ENCODE data around the gene GRN.
"Not testable (repeated sequence)": the region's sequence is repeated elsewhere in the genome, so short reads cannot be mapped to it uniquely, and the experiment has no call there.

Gene GRN

GRCh38 chr17:44394112-44394511 is 49.0 kb downstream of the GRN start:
- not testable (repeated sequence) for H2BK120ac ChIP-seq (ENCODE audit: insufficient read depth, low read length, poor library complexity); DNase-seq; H3K18ac ChIP-seq (ENCODE audit: low read length); H3K27ac ChIP-seq (ENCODE audit: low read depth, low read length); H3K14ac ChIP-seq (ENCODE audit: low read length); H3K9ac ChIP-seq (ENCODE audit: low read length); H4K91ac ChIP-seq (ENCODE audit: low read depth, low read length); H3K4ac ChIP-seq (ENCODE audit: low read depth, low read length); H3K4me3 ChIP-seq (ENCODE audit: low read depth, low read length); H3K23ac ChIP-seq (ENCODE audit: low read length); H2AK5ac ChIP-seq (ENCODE audit: low read length); H3K9me3 ChIP-seq (ENCODE audit: insufficient read depth, low read depth, low read length); H3K79me1 ChIP-seq (ENCODE audit: low read length); H4K8ac ChIP-seq (ENCODE audit: low read depth, low read length); H3K79me2 ChIP-seq (ENCODE audit: control insufficient read depth, insufficient read depth, low read length, poor library complexity); H2BK12ac ChIP-seq (ENCODE audit: low read length); H4K12ac ChIP-seq (ENCODE audit: low read depth, low read length); H3K4me2 ChIP-seq (ENCODE audit: low read length); H3K27me3 ChIP-seq (ENCODE audit: insufficient read depth, low read length); H3K4me1 ChIP-seq (ENCODE audit: control insufficient read depth in 1 of 2, insufficient read depth in 2 of 2, low read length in 2 of 2); H2AFZ ChIP-seq (ENCODE audit: insufficient read depth, low read length, poor library complexity); H2BK5ac ChIP-seq (ENCODE audit: low read depth, low read length, poor library complexity)
- WGBS (ENCODE audit: extremely low coverage, insufficient coverage, insufficient read length) = no CpG with 5 or more reads among the region's 9 CpGs
- H3K36me3 ChIP-seq (ENCODE audit: control insufficient read depth in 1 of 2, insufficient read depth in 2 of 2, low read length in 2 of 2) = peaks cover 20 to 22% of the 10 kb centered on the region in 2 experiments

- no peak overlapping the region for H2BK5ac ChIP-seq (ENCODE audit: low read depth, low read length, poor library complexity)
- H2AK5ac ChIP-seq (ENCODE audit: low read length) = no peak overlapping the region
- no peaks in the 10 kb centered on the region for H3K4me1 ChIP-seq (ENCODE audit: control insufficient read depth in 1 of 2, insufficient read depth in 2 of 2, low read length in 2 of 2)
- H4K12ac ChIP-seq (ENCODE audit: low read depth, low read length) = no peak overlapping the region
- peaks cover 27 to 30% of the 10 kb centered on the region in 2 experiments for H3K36me3 ChIP-seq (ENCODE audit: control insufficient read depth in 1 of 2, insufficient read depth in 2 of 2, low read length in 2 of 2)
- H2AFZ ChIP-seq (ENCODE audit: insufficient read depth, low read length, poor library complexity) = no peak overlapping the region
- H3K79me1 ChIP-seq (ENCODE audit: low read length) = no peaks in the 10 kb centered on the region
- H3K4ac ChIP-seq (ENCODE audit: low read depth, low read length) = no peak overlapping the region
- H3K27ac ChIP-seq (ENCODE audit: low read depth, low read length) = no peak overlapping the region
- no peak overlapping the region for H3K18ac ChIP-seq (ENCODE audit: low read length)
- no peak overlapping the region for H3K23ac ChIP-seq (ENCODE audit: low read length)
- H2BK12ac ChIP-seq (ENCODE audit: low read length) = no peak overlapping the region
- H4K91ac ChIP-seq (ENCODE audit: low read depth, low read length) = no peak overlapping the region
- H4K8ac ChIP-seq (ENCODE audit: low read depth, low read length) = no peak overlapping the region
- H3K14ac ChIP-seq (ENCODE audit: low read length) = no peak overlapping the region
- no peak overlapping the region for H3K9ac ChIP-seq (ENCODE audit: low read length)
- H2BK120ac ChIP-seq (ENCODE audit: insufficient read depth, low read length, poor library complexity) = no peak overlapping the region
- no peaks in the 10 kb centered on the region for H3K27me3 ChIP-seq (ENCODE audit: insufficient read depth, low read length)
- no peak for DNase-seq
- WGBS (ENCODE audit: extremely low coverage, insufficient coverage, insufficient read length) = no CpG with 5 or more reads among the region's 2 CpGs
- H3K79me2 ChIP-seq (ENCODE audit: control insufficient read depth, insufficient read depth, low read length, poor library complexity) = no peaks in the 10 kb centered on the region
- H3K9me3 ChIP-seq (ENCODE audit: insufficient read depth, low read depth, low read length) = no peaks in the 10 kb centered on the region
- H3K4me2 ChIP-seq (ENCODE audit: low read length) = no peak overlapping the region
- no peak overlapping the region for H3K4me3 ChIP-seq (ENCODE audit: low read depth, low read length)
These were observed 49.7 kb downstream of the GRN start for GRCh38 chr17:44394833-44395232.

GRCh38 chr17:44396946-44397345 is 51.8 kb downstream of the GRN start:
- H3K23ac ChIP-seq (ENCODE audit: low read length) = no peak overlapping the region
- no peaks in the 10 kb centered on the region for H3K9me3 ChIP-seq (ENCODE audit: insufficient read depth, low read depth, low read length)
- H2AK5ac ChIP-seq (ENCODE audit: low read length) = no peak overlapping the region
- H3K4me1 ChIP-seq (ENCODE audit: control insufficient read depth in 1 of 2, insufficient read depth in 2 of 2, low read length in 2 of 2) = no peaks in the 10 kb centered on the region
- no peak overlapping the region for H3K9ac ChIP-seq (ENCODE audit: low read length)
- H2BK12ac ChIP-seq (ENCODE audit: low read length) = no peak overlapping the region
- H3K36me3 ChIP-seq (ENCODE audit: control insufficient read depth in 1 of 2, insufficient read depth in 2 of 2, low read length in 2 of 2) = peaks cover 32 to 45% of the 10 kb centered on the region in 2 experiments
- WGBS (ENCODE audit: extremely low coverage, insufficient coverage, insufficient read length) = no CpG with 5 or more reads among the region's 5 CpGs
- H4K8ac ChIP-seq (ENCODE audit: low read depth, low read length) = no peak overlapping the region
- no peak overlapping the region for H3K14ac ChIP-seq (ENCODE audit: low read length)
- no peaks in the 10 kb centered on the region for H3K79me1 ChIP-seq (ENCODE audit: low read length)
- no peak overlapping the region for H3K4me3 ChIP-seq (ENCODE audit: low read depth, low read length)
- H3K4ac ChIP-seq (ENCODE audit: low read depth, low read length) = no peak overlapping the region
- H2AFZ ChIP-seq (ENCODE audit: insufficient read depth, low read length, poor library complexity) = no peak overlapping the region
- H4K91ac ChIP-seq (ENCODE audit: low read depth, low read length) = no peak overlapping the region
- no peak for DNase-seq
- no peak overlapping the region for H2BK120ac ChIP-seq (ENCODE audit: insufficient read depth, low read length, poor library complexity)
- no peak overlapping the region for H3K4me2 ChIP-seq (ENCODE audit: low read length)
- H2BK5ac ChIP-seq (ENCODE audit: low read depth, low read length, poor library complexity) = no peak overlapping the region
- no peaks in the 10 kb centered on the region for H3K79me2 ChIP-seq (ENCODE audit: control insufficient read depth, insufficient read depth, low read length, poor library complexity)
- no peaks in the 10 kb centered on the region for H3K27me3 ChIP-seq (ENCODE audit: insufficient read depth, low read length)
- no peak overlapping the region for H3K18ac ChIP-seq (ENCODE audit: low read length)
- no peak overlapping the region for H3K27ac ChIP-seq (ENCODE audit: low read depth, low read length)
- no peak overlapping the region for H4K12ac ChIP-seq (ENCODE audit: low read depth, low read length)

- H3K18ac ChIP-seq (ENCODE audit: low read length) = no peak overlapping the region
- no peak overlapping the region for H3K14ac ChIP-seq (ENCODE audit: low read length)
- H2AFZ ChIP-seq (ENCODE audit: insufficient read depth, low read length, poor library complexity) = no peak overlapping the region
- H3K4me3 ChIP-seq (ENCODE audit: low read depth, low read length) = no peak overlapping the region
- no peak overlapping the region for H2AK5ac ChIP-seq (ENCODE audit: low read length)
- no peak overlapping the region for H3K4ac ChIP-seq (ENCODE audit: low read depth, low read length)
- H3K27ac ChIP-seq (ENCODE audit: low read depth, low read length) = no peak overlapping the region
- no peaks in the 10 kb centered on the region for H3K79me1 ChIP-seq (ENCODE audit: low read length)
- no peaks in the 10 kb centered on the region for H3K79me2 ChIP-seq (ENCODE audit: control insufficient read depth, insufficient read depth, low read length, poor library complexity)
- no peak overlapping the region for H4K91ac ChIP-seq (ENCODE audit: low read depth, low read length)
- H3K9me3 ChIP-seq (ENCODE audit: insufficient read depth, low read depth, low read length) = no peaks in the 10 kb centered on the region
- H2BK120ac ChIP-seq (ENCODE audit: insufficient read depth, low read length, poor library complexity) = no peak overlapping the region
- WGBS (ENCODE audit: extremely low coverage, insufficient coverage, insufficient read length) = no CpG with 5 or more reads among the region's 8 CpGs
- no peaks in the 10 kb centered on the region for H3K4me1 ChIP-seq (ENCODE audit: control insufficient read depth in 1 of 2, insufficient read depth in 2 of 2, low read length in 2 of 2)
- no peak overlapping the region for H4K12ac ChIP-seq (ENCODE audit: low read depth, low read length)
- no peak overlapping the region for H4K8ac ChIP-seq (ENCODE audit: low read depth, low read length)
- H3K4me2 ChIP-seq (ENCODE audit: low read length) = no peak overlapping the region
- no peak overlapping the region for H2BK5ac ChIP-seq (ENCODE audit: low read depth, low read length, poor library complexity)
- H3K36me3 ChIP-seq (ENCODE audit: control insufficient read depth in 1 of 2, insufficient read depth in 2 of 2, low read length in 2 of 2) = peaks cover 32 to 47% of the 10 kb centered on the region in 2 experiments
- no peak overlapping the region for H3K23ac ChIP-seq (ENCODE audit: low read length)
- H3K27me3 ChIP-seq (ENCODE audit: insufficient read depth, low read length) = no peaks in the 10 kb centered on the region
- no peak overlapping the region for H3K9ac ChIP-seq (ENCODE audit: low read length)
- H2BK12ac ChIP-seq (ENCODE audit: low read length) = no peak overlapping the region
- DNase-seq = no peak
These were observed 52.7 kb downstream of the GRN start for GRCh38 chr17:44397479-44398440.
